CD14-positive monocyte (primary cell): ENCODE measurements around the gene BFSP2. TPM values are rescaled to one million over a fixed set of nuclear protein-coding genes. Genes with fewer than 3 reads are reported as not detected.

Experiments
- DNase-seq, 3 donors: peaks; one replicate each; pipeline ENCODE4 v3.0.0-alpha.2; 2011 to 2022
- H2AFZ ChIP-seq: 2 replicates; pipeline ENCODE4 v1.6.0; 2012; ENCODE audit warnings: mild to moderate bottlenecking, low read depth, low read length, inconsistent platforms; ENCODE audit not compliant: insufficient read depth, poor library complexity, severe bottlenecking
- H3K27ac ChIP-seq, 2 donors: 1 replicate in 1 of 2; 2 replicates in 1 of 2; pipeline ENCODE4 v1.5.1; 2012 to 2013; ENCODE audit warnings: low read length in 2 of 2, control low read depth in 1 of 2, inconsistent platforms in 1 of 2, low read depth in 1 of 2, mild to moderate bottlenecking in 1 of 2
- H3K27me3 ChIP-seq, 2 donors: one replicate each; pipeline versions ENCODE4 v1.6.0 to v1.6.1; 2011 to 2013; ENCODE audit warnings: low read length in 2 of 2; ENCODE audit not compliant: control insufficient read depth in 2 of 2, insufficient read depth in 2 of 2
- H3K36me3 ChIP-seq, 2 donors: replicated peaks in 1 of 2; 1 replicate in 1 of 2; 2 replicates in 1 of 2; pipeline versions ENCODE4 v1.5.1 to v1.6.1; 2012 to 2013; ENCODE audit warnings: low read length in 2 of 2, control low read depth in 1 of 2, inconsistent platforms in 1 of 2, mild to moderate bottlenecking in 1 of 2; ENCODE audit not compliant: insufficient read depth in 2 of 2, control insufficient read depth in 1 of 2
- H3K4me1 ChIP-seq, 2 donors: 1 replicate in 1 of 2; 2 replicates in 1 of 2; pipeline versions ENCODE4 v1.5.1 to v1.6.1; 2012 to 2013; ENCODE audit warnings: low read length in 2 of 2, control low read depth in 1 of 2, inconsistent platforms in 1 of 2, mild to moderate bottlenecking in 1 of 2, moderate library complexity in 1 of 2; ENCODE audit not compliant: insufficient read depth in 2 of 2, control insufficient read depth in 1 of 2
- H3K4me2 ChIP-seq: replicated peaks from 2 replicates; pipeline ENCODE3; 2012; ENCODE audit warnings: low read length, moderate library complexity, mild to moderate bottlenecking; ENCODE audit not compliant: poor library complexity, severe bottlenecking; ENCODE audit errors: extremely low read depth
- H3K4me3 ChIP-seq, 3 experiments: fragments of 200-600 bp in 1 of 3; sonication (generic) in 1 of 3; replicated peaks in 1 of 3; 1 replicate in 2 of 3; 2 replicates in 1 of 3; pipeline ENCODE4 v1.5.1; 2011 to 2013; ENCODE audit warnings: low read length in 3 of 3, mild to moderate bottlenecking in 3 of 3, control low read depth in 2 of 3, low read depth in 2 of 3, inconsistent platforms in 1 of 3, moderate library complexity in 1 of 3
- H3K79me2 ChIP-seq: 2 replicates; pipeline ENCODE4 v1.6.0; 2012; ENCODE audit warnings: mild to moderate bottlenecking, control low read depth, inconsistent platforms, low read length, moderate library complexity; ENCODE audit not compliant: insufficient read depth
- H3K9ac ChIP-seq: 2 replicates; pipeline ENCODE4 v1.6.0; 2017; ENCODE audit warnings: low read length, mild to moderate bottlenecking; ENCODE audit not compliant: insufficient read depth, poor library complexity, severe bottlenecking
- H3K9me3 ChIP-seq, 2 donors: replicated peaks in 1 of 2; 1 replicate in 1 of 2; 2 replicates in 1 of 2; pipeline versions ENCODE4 v1.5.1 to v1.6.1; 2012 to 2013; ENCODE audit warnings: low read length in 2 of 2, control low read depth in 1 of 2; ENCODE audit not compliant: control insufficient read depth in 1 of 2, insufficient read depth in 1 of 2
- H4K20me1 ChIP-seq: 2 replicates; pipeline ENCODE4 v1.6.0; 2012; ENCODE audit warnings: mild to moderate bottlenecking, low read length, control low read depth, moderate library complexity; ENCODE audit not compliant: insufficient read depth
- H3K27ac Mint-ChIP-seq, 7 donors: one replicate each; pipeline ENCODE4 v1.8.0; 2020; ENCODE audit warnings: mild to moderate bottlenecking in 7 of 7, mixed read lengths in 7 of 7, moderate library complexity in 6 of 7, inconsistent platforms in 2 of 7
- H3K27me3 Mint-ChIP-seq, 3 donors: one replicate each; pipeline ENCODE4 v1.8.0; 2021 to 2022; ENCODE audit warnings: low read depth in 3 of 3, mild to moderate bottlenecking in 3 of 3, mixed read lengths in 3 of 3, moderate library complexity in 3 of 3, inconsistent platforms in 1 of 3
- H3K36me3 Mint-ChIP-seq, 2 donors: one replicate each; pipeline ENCODE4 v1.8.0; 2020; ENCODE audit warnings: mixed read lengths in 2 of 2, inconsistent platforms in 1 of 2, mild to moderate bottlenecking in 1 of 2
- H3K4me1 Mint-ChIP-seq: one replicate; pipeline ENCODE4 v1.8.0; 2020; ENCODE audit warnings: mild to moderate bottlenecking, mixed read lengths
- H3K4me3 Mint-ChIP-seq, 2 donors: one replicate each; pipeline ENCODE4 v1.8.0; 2020; ENCODE audit warnings: mild to moderate bottlenecking in 2 of 2, mixed read lengths in 2 of 2, moderate library complexity in 1 of 2
- H3K9me3 Mint-ChIP-seq, 7 donors: one replicate each; pipeline ENCODE4 v1.8.0; 2020 to 2022; ENCODE audit warnings: mixed read lengths in 7 of 7, mild to moderate bottlenecking in 6 of 7, moderate library complexity in 6 of 7, inconsistent platforms in 2 of 7
- CTCF ChIP-seq: fragments of 200-600 bp; IDR thresholded peaks from one replicate; pipeline ENCODE4 v1.8.0; 2022; ENCODE audit warnings: antibody characterized with exemption, mild to moderate bottlenecking
- WGBS: methylation state at CpG from one replicate; pipeline ENCODE4 v1.1.5; 2013; ENCODE audit warnings: missing lambda C conversion rate; ENCODE audit not compliant: insufficient coverage; 5-methylcytosine and 5-hydroxymethylcytosine counted together
- intact Hi-C, 2 donors: fragments of 100-400 bp; cut with micrococcal nuclease; formaldehyde crosslinking; loops; one replicate each; pipeline versions ENCODE4 v1.15.0 to v1.15.1; 2023
- polyA plus RNA-seq, 3 donors: library from polyadenylated mRNA; depleted of rRNA in 1 of 3; unstranded in 2 of 3; stranded (reverse) in 1 of 3; fragments of 300-500 nt in 2 of 3; fragments of >200 nt in 1 of 3; fragmentation: Illumina TruSeq in 2 of 3; gene quantifications; 1 replicate in 2 of 3; 2 replicates in 1 of 3; pipeline ENCODE4 v1.2.3, GENCODE V29; 2012 to 2021

Gene BFSP2
- polyA plus RNA-seq, 3 donors = not detected

- no peak overlapping the region for H2AFZ ChIP-seq
- no peak overlapping the region for H3K9ac ChIP-seq
- peaks cover 7 to 20% (median 14%) of the 10 kb centered on the region in 3 donors for H3K27me3 Mint-ChIP-seq
- DNase-seq = no peak
- H3K27me3 ChIP-seq = peaks cover 0 to 2% of the 10 kb centered on the region in 2 donors
- no peaks in the 10 kb centered on the region for H3K9me3 Mint-ChIP-seq
- no peaks in the 10 kb centered on the region for H3K36me3 ChIP-seq
- no peaks in the 10 kb centered on the region for H3K79me2 ChIP-seq
- H3K36me3 Mint-ChIP-seq = no peaks in the 10 kb centered on the region
- H3K4me2 ChIP-seq = no peak overlapping the region
- H3K4me3 ChIP-seq = no peak overlapping the region
- intact Hi-C loops = no loop called here
- no peaks in the 10 kb centered on the region for H3K4me1 ChIP-seq
- no peak overlapping the region for H3K27ac ChIP-seq
- peak overlapping the region in 1 of 7 donors; percentile 56 for H3K27ac Mint-ChIP-seq
- peak overlapping the region in 1 of 2 donors; percentile 19 for H3K4me3 Mint-ChIP-seq
- no peaks in the 10 kb centered on the region for H4K20me1 ChIP-seq
- H3K4me1 Mint-ChIP-seq = no peaks in the 10 kb centered on the region
- no peak for TF ChIP-seq CTCF
- WGBS = 90% methylated on average over 16 of the region's 17 CpGs
- no peaks in the 10 kb centered on the region for H3K9me3 ChIP-seq
These were observed 10.5 kb downstream of the BFSP2 start for GRCh38 chr3:133410191-133410892.

- H3K27ac Mint-ChIP-seq = no peak overlapping the region
These were observed 12.6 kb downstream of the BFSP2 start for GRCh38 chr3:133412183-133413132.

More at GRCh38 chr3:133412183-133413132, 12.6 kb downstream of the BFSP2 start:
- no peaks in the 10 kb centered on the region for H3K9me3 Mint-ChIP-seq
- no peak overlapping the region for H3K4me3 ChIP-seq
- H3K4me3 Mint-ChIP-seq = no peak overlapping the region
- H3K79me2 ChIP-seq = no peaks in the 10 kb centered on the region
- H3K9me3 ChIP-seq = no peaks in the 10 kb centered on the region
- peaks cover 7 to 17% (median 11%) of the 10 kb centered on the region in 3 donors for H3K27me3 Mint-ChIP-seq
- no peak for TF ChIP-seq CTCF
- H3K27me3 ChIP-seq = peaks cover 0 to 2% of the 10 kb centered on the region in 2 donors
- no peaks in the 10 kb centered on the region for H3K4me1 Mint-ChIP-seq
- H3K4me1 ChIP-seq = no peaks in the 10 kb centered on the region
- no peak overlapping the region for H3K9ac ChIP-seq
- no peaks in the 10 kb centered on the region for H3K36me3 ChIP-seq
- H3K36me3 Mint-ChIP-seq = no peaks in the 10 kb centered on the region
- WGBS = 85% methylated on average over 20 of the region's 26 CpGs
- H3K4me2 ChIP-seq = no peak overlapping the region
- no peak overlapping the region for H3K27ac ChIP-seq
- intact Hi-C loops = no loop called here
- DNase-seq = no peak
- H4K20me1 ChIP-seq = no peaks in the 10 kb centered on the region
- H2AFZ ChIP-seq = no peak overlapping the region
